Measurements from ENCODE around the gene LAP3. TPM values are rescaled to one million over a fixed set of nuclear protein-coding genes. Genes with fewer than 3 reads are reported as not detected.

LAP3 gene
- total and polyA plus RNA-seq, 2 donors from 2014 or later: 108 to 123 TPM

DNA sequence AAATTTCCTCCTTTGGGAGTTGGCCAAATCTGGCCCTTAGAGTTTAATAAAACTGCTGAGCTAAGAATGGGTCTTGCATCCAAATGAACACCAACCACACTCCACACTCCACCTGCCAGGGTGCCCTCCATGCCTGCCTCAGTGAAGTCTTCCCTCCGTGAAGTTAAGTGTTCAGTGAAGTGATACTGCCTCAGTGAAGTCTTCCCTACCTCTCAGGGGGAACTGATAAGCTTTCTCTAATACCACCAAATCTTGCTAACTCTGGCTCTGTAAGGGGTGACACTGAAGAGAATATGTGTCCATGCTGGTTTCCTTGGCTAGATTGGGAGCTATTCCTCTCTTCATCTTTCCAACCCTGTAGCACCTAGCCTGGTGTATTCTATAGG is 65.4 kb downstream of the LAP3 start:
- TF ChIP-seq, protein P1, sequence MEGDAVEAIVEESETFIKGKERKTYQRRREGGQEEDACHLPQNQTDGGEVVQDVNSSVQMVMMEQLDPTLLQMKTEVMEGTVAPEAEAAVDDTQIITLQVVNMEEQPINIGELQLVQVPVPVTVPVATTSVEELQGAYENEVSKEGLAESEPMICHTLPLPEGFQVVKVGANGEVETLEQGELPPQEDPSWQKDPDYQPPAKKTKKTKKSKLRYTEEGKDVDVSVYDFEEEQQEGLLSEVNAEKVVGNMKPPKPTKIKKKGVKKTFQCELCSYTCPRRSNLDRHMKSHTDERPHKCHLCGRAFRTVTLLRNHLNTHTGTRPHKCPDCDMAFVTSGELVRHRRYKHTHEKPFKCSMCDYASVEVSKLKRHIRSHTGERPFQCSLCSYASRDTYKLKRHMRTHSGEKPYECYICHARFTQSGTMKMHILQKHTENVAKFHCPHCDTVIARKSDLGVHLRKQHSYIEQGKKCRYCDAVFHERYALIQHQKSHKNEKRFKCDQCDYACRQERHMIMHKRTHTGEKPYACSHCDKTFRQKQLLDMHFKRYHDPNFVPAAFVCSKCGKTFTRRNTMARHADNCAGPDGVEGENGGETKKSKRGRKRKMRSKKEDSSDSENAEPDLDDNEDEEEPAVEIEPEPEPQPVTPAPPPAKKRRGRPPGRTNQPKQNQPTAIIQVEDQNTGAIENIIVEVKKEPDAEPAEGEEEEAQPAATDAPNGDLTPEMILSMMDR (IDR thresholded peaks at IDR 0.05; ENCODE audit: borderline replicate concordance, extremely low read depth, insufficient read depth): no peak
- no peaks in the 10 kb centered on the region for H3K36me3 ChIP-seq (ENCODE audit: control insufficient read depth in 2 of 3, insufficient read depth in 3 of 3, low read length in 3 of 3)
- H3K27ac ChIP-seq (ENCODE audit: low read depth in 2 of 2, low read length in 2 of 2): no peak overlapping the region
- H3K4me3 ChIP-seq (ENCODE audit: low read length in 3 of 3): no peak overlapping the region
- no peaks in the 10 kb centered on the region for H3K27me3 ChIP-seq (ENCODE audit: control insufficient read depth, insufficient read depth, low read length)
- FAIRE-seq: no peak
- intact Hi-C loops (cut with DNase I): no loop called here
- peak in 1 of 5 donors; percentile 20 for DNase-seq
- no peaks in the 10 kb centered on the region for H3K4me1 ChIP-seq (ENCODE audit: control insufficient read depth in 2 of 3, insufficient read depth in 2 of 3, low read depth in 1 of 3, low read length in 3 of 3)
- no peak overlapping the region for H3K9ac ChIP-seq (ENCODE audit: low read length in 3 of 3)
- H3K9me3 ChIP-seq (ENCODE audit: control insufficient read depth in 2 of 3, insufficient read depth in 1 of 3, low read length in 3 of 3): peaks cover 0 to 4% (median 0%) of the 10 kb centered on the region in 3 donors

DNA sequence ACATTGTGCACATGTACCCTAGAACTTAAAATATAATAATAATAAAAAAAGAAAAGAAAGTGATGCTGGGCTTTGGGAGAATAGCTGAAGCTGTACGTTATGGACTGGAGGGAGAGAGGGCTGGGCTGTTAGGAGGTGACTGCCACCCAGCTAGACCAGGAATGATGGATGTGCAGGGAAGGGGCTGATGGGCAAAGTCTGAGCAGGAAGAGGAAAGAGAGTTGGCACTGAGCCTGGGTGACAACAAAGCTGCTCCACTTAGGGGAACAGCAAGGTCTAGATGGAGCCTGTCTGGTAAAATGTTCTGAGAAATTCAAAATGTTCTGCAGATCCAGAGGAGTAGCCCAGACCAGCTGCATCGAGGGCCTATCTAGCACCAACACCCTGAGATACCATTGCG is 69.7 kb downstream of the LAP3 start:
- DNase-seq (no peak), FAIRE-seq (no peak)
- peaks cover 0 to 4% (median 0%) of the 10 kb centered on the region in 3 donors for H3K9me3 ChIP-seq (ENCODE audit: control insufficient read depth in 2 of 3, insufficient read depth in 1 of 3, low read length in 3 of 3)
- H3K36me3 ChIP-seq (ENCODE audit: control insufficient read depth in 2 of 3, insufficient read depth in 3 of 3, low read length in 3 of 3): no peaks in the 10 kb centered on the region
- no peak overlapping the region for H3K27ac ChIP-seq (ENCODE audit: low read depth in 2 of 2, low read length in 2 of 2)
- intact Hi-C loops (cut with DNase I): no loop called here
- TF ChIP-seq, protein P1 (IDR thresholded peaks at IDR 0.05; ENCODE audit: borderline replicate concordance, extremely low read depth, insufficient read depth): no peak
- no peak overlapping the region for H3K9ac ChIP-seq (ENCODE audit: low read length in 3 of 3)
- H3K4me1 ChIP-seq (ENCODE audit: control insufficient read depth in 2 of 3, insufficient read depth in 2 of 3, low read depth in 1 of 3, low read length in 3 of 3): no peaks in the 10 kb centered on the region
- H3K4me3 ChIP-seq (ENCODE audit: low read length in 3 of 3): no peak overlapping the region
- H3K27me3 ChIP-seq (ENCODE audit: control insufficient read depth, insufficient read depth, low read length): no peaks in the 10 kb centered on the region

DNA sequence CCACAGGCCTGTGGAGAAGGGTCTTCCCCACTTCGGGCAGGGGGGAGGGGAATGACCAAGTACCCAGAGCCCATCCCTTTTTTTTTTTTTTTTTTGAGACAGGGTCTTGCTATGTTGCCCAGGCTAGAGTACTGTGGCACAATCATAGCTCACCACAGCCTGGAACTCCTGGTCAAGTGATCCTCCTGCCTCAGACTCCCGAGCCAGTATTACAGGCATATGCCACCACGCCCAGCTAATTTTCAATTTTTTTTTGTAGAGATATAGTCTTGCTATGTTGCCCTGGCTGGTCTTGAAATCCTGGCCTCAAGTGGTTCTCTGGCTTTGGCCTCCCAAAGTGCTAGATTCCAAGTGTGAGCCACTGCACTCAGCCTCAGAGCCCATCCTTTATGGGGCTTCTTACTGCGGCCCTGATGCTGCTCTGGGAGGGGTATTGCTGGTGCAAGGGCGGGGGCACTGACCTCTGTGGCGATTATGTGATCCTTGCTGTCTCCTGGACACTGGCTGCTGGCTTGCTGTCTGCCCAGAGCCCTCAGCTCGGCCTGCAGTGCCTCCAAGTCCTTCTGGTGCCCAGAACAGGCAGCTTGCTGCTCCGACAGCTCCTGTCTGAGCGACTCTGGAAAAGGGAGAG is 70.3 kb downstream of the LAP3 start:
- no peak overlapping the region for H3K27ac ChIP-seq (ENCODE audit: low read depth in 2 of 2, low read length in 2 of 2)
- no peaks in the 10 kb centered on the region for H3K36me3 ChIP-seq (ENCODE audit: control insufficient read depth in 2 of 3, insufficient read depth in 3 of 3, low read length in 3 of 3)
- H3K9me3 ChIP-seq (ENCODE audit: control insufficient read depth in 2 of 3, insufficient read depth in 1 of 3, low read length in 3 of 3): peaks cover 0 to 4% (median 0%) of the 10 kb centered on the region in 3 donors
- intact Hi-C loops (cut with DNase I): no loop called here
- no peak for FAIRE-seq
- TF ChIP-seq, protein P1 (IDR thresholded peaks at IDR 0.05; ENCODE audit: borderline replicate concordance, extremely low read depth, insufficient read depth): no peak
- DNase-seq: no peak
- no peak overlapping the region for H3K9ac ChIP-seq (ENCODE audit: low read length in 3 of 3)
- H3K4me1 ChIP-seq (ENCODE audit: control insufficient read depth in 2 of 3, insufficient read depth in 2 of 3, low read depth in 1 of 3, low read length in 3 of 3): no peaks in the 10 kb centered on the region
- H3K4me3 ChIP-seq (ENCODE audit: low read length in 3 of 3): no peak overlapping the region
- no peaks in the 10 kb centered on the region for H3K27me3 ChIP-seq (ENCODE audit: control insufficient read depth, insufficient read depth, low read length)

DNA sequence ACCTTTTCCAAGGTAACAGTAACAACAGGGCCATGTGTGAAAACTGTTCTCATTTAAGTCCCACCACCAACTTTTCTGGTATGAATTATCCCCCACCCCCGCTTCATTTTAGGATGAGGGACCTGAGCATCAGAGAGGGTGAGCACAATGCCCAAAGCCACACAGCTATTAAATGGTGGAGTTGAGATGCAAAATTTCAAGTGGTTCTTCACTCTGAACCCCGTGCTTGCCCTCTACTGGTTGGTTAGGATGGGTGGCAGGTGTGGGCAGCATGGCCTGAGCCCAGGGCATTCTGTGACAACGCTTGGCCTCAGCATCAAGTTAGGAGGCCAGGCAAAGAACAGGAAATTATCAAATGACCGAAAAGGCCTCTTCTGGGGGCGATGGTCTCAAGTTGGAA is 70.9 kb downstream of the LAP3 start:
- H3K27me3 ChIP-seq (ENCODE audit: control insufficient read depth, insufficient read depth, low read length): no peaks in the 10 kb centered on the region
- TF ChIP-seq, protein P1 (IDR thresholded peaks at IDR 0.05; ENCODE audit: borderline replicate concordance, extremely low read depth, insufficient read depth): no peak
- no peaks in the 10 kb centered on the region for H3K36me3 ChIP-seq (ENCODE audit: control insufficient read depth in 2 of 3, insufficient read depth in 3 of 3, low read length in 3 of 3)
- no peak overlapping the region for H3K9ac ChIP-seq (ENCODE audit: low read length in 3 of 3)
- H3K4me1 ChIP-seq (ENCODE audit: control insufficient read depth in 2 of 3, insufficient read depth in 2 of 3, low read depth in 1 of 3, low read length in 3 of 3): no peaks in the 10 kb centered on the region
- no peak overlapping the region for H3K4me3 ChIP-seq (ENCODE audit: low read length in 3 of 3)
- H3K27ac ChIP-seq (ENCODE audit: low read depth in 2 of 2, low read length in 2 of 2): no peak overlapping the region
- intact Hi-C loops (cut with DNase I): no loop called here
- H3K9me3 ChIP-seq (ENCODE audit: control insufficient read depth in 2 of 3, insufficient read depth in 1 of 3, low read length in 3 of 3): no peaks in the 10 kb centered on the region
- DNase-seq: no peak
- no peak for FAIRE-seq

Measured in kidney (tissue), 14 donors.